HEK293 (cell line): Measurements from ENCODE around the gene TK2.

Source experiments
- KLF16 ChIP-seq: fragments of 450-650 bp; formaldehyde crosslinking; IDR thresholded peaks from 2 replicates; pipeline ENCODE4 v1.5.1; 2017; ENCODE audit warnings: missing biosample characterization, missing genetic modification characterization
- RBAK ChIP-seq: fragments of 450-650 bp; formaldehyde crosslinking; IDR thresholded peaks from 2 replicates; pipeline ENCODE4 v1.5.1; 2016; ENCODE audit warnings: missing biosample characterization, missing genetic modification characterization
- SP3 ChIP-seq: fragments of 450-650 bp; formaldehyde crosslinking; IDR thresholded peaks from 2 replicates; pipeline ENCODE4 v1.5.1; 2016; ENCODE audit warnings: missing biosample characterization, missing genetic modification characterization
- YY1 ChIP-seq: fragments of 450-650 bp; formaldehyde crosslinking; IDR thresholded peaks from 2 replicates; pipeline ENCODE4 v1.5.1; 2018; ENCODE audit warnings: missing biosample characterization, missing genetic modification characterization
- ZNF157 ChIP-seq: fragments of 450-650 bp; formaldehyde crosslinking; IDR thresholded peaks from 2 replicates; pipeline ENCODE4 v1.5.1; 2016; ENCODE audit warnings: missing biosample characterization, missing genetic modification characterization
- ZNF223 ChIP-seq: fragments of 450-650 bp; formaldehyde crosslinking; IDR thresholded peaks from 2 replicates; pipeline ENCODE4 v1.5.1; 2016; ENCODE audit warnings: missing biosample characterization, missing genetic modification characterization
- ZNF274 ChIP-seq, 2 experiments: fragments of 200-500 bp in 1 of 2; fragments of 450-650 bp in 1 of 2; sonication (Bioruptor generic) in 1 of 2; formaldehyde crosslinking in 1 of 2; IDR thresholded peaks; 2 replicates each; pipeline versions ENCODE4 v1.5.1 to v1.6.1; 2014 to 2016; ENCODE audit warnings: borderline replicate concordance in 1 of 2, inconsistent platforms in 1 of 2, low read length in 1 of 2, missing biosample characterization in 1 of 2, missing genetic modification characterization in 1 of 2
- ZNF514 ChIP-seq: fragments of 450-650 bp; formaldehyde crosslinking; IDR thresholded peaks from 2 replicates; pipeline ENCODE4 v1.5.1; 2016; ENCODE audit warnings: missing biosample characterization, missing genetic modification characterization
- TF ChIP-seq, protein P1 (sequence below): fragments of 450-650 bp; formaldehyde crosslinking; IDR thresholded peaks from 2 replicates; pipeline ENCODE4 v1.5.1; 2016; ENCODE audit warnings: missing biosample characterization, missing genetic modification characterization
- TF ChIP-seq, protein P2 (sequence below): fragments of 450-650 bp; formaldehyde crosslinking; IDR thresholded peaks from 2 replicates; pipeline ENCODE4 v1.5.1; 2016; ENCODE audit warnings: missing biosample characterization, missing genetic modification characterization, low read depth

DNA sequence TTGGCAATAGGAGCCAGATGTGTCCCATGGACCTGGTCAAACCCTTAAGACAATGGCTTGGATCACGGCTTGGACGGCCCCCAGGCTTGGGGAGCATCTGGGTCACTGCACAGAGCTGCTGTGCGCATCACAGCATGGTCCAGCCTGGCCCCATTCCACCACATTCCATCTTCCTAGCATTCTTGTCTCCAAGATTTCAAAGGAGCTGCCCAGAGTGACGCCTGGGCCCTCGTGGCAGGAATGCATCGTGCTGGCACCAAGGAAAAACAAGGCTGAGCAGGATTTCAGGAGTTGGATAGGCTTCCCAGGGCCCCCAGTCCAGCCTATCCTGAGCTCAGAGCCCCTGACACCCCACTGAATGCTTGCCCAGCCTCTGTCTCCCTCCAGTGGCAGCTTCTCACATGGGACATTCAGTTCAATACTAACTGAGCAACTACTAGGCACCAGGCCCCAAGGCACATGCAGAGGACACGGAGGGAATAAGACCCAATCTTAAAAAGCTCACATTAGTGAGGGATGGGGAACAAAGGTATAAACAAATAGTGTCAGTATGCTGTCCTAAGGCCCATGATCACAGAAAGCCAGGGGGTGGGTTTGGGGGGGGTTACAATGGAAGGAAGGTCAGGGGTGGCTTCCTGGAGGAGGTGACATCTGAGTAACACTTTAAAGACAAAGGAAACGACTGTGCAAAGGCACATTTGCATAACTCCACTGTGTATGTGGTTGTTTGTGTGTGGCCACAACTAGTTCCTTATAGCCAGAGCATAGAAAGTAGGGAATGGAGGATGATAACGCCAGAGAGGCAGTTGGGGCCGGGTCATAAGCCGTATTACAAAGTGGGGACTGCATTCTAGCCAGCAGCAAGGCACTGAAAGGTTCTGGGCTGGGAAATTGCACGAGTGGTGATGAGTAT, 34.1 kb downstream of the TK2 start:
- TF ChIP-seq ZNF274 (IDR thresholded peaks at IDR 0.05; ENCODE audit: low read length) (no peak), ZNF274 (tag by site-specific recombination; IDR thresholded peaks at IDR 0.05; ENCODE audit: borderline replicate concordance) (no peak), KLF16 (no peak), ZNF514 (tag by site-specific recombination) (no peak), ZNF157 (tag by site-specific recombination) (no peak), SP3 (tag by site-specific recombination) (no peak), YY1 (no peak), ZNF223 (tag by site-specific recombination) (no peak), RBAK (tag by site-specific recombination) (no peak)
- TF ChIP-seq, protein P1, sequence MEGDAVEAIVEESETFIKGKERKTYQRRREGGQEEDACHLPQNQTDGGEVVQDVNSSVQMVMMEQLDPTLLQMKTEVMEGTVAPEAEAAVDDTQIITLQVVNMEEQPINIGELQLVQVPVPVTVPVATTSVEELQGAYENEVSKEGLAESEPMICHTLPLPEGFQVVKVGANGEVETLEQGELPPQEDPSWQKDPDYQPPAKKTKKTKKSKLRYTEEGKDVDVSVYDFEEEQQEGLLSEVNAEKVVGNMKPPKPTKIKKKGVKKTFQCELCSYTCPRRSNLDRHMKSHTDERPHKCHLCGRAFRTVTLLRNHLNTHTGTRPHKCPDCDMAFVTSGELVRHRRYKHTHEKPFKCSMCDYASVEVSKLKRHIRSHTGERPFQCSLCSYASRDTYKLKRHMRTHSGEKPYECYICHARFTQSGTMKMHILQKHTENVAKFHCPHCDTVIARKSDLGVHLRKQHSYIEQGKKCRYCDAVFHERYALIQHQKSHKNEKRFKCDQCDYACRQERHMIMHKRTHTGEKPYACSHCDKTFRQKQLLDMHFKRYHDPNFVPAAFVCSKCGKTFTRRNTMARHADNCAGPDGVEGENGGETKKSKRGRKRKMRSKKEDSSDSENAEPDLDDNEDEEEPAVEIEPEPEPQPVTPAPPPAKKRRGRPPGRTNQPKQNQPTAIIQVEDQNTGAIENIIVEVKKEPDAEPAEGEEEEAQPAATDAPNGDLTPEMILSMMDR (tag by site-specific recombination) = no peak
- TF ChIP-seq, protein P2, sequence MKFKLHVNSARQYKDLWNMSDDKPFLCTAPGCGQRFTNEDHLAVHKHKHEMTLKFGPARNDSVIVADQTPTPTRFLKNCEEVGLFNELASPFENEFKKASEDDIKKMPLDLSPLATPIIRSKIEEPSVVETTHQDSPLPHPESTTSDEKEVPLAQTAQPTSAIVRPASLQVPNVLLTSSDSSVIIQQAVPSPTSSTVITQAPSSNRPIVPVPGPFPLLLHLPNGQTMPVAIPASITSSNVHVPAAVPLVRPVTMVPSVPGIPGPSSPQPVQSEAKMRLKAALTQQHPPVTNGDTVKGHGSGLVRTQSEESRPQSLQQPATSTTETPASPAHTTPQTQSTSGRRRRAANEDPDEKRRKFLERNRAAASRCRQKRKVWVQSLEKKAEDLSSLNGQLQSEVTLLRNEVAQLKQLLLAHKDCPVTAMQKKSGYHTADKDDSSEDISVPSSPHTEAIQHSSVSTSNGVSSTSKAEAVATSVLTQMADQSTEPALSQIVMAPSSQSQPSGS = no peak
